ENCODE results near the gene DLGAP1.

- TF ChIP-seq CTCF (conservative IDR thresholded peaks at IDR 0.05; ENCODE audit: low read depth in 2 of 2): no peak
- TF ChIP-seq POLR2AphosphoS5 (IDR thresholded peaks at IDR 0.05; ENCODE audit: low read depth): no peak
- TF ChIP-seq REST (IDR thresholded peaks at IDR 0.05; ENCODE audit: unreplicated experiment): no peak
- no peak for TF ChIP-seq CREB1 (CRISPR knock-in tag; IDR thresholded peaks at IDR 0.05; ENCODE audit: low read depth)
- TF ChIP-seq JUNB (IDR thresholded peaks at IDR 0.05; ENCODE audit: unreplicated experiment): no peak
Measured at GRCh38 chr18:4146797-4147196, 308.3 kb downstream of the DLGAP1 start.

Measured in GM23338 (cell line).